ENCODE measurements around the gene IRX2. TPM values are rescaled to one million over a fixed set of nuclear protein-coding genes. Genes with fewer than 3 reads are reported as not detected.

The IRX2 gene
- total and polyA plus RNA-seq, 2 donors (not counting 1 experiment from before 2014, with no cell fraction given): not detected

GRCh38 chr5:2699231-2699630 is 52.2 kb downstream of the IRX2 start:
- POLR2A ChIA-PET: no interaction called here
- no peak overlapping the region for H3K4me2 ChIP-seq (replicated peaks; ENCODE audit: low read depth, low read length, poor library complexity, severe bottlenecking)
- peaks cover 0 to 43% (median 0%) of the 10 kb centered on the region in 3 donors for H3K9me3 ChIP-seq (ENCODE audit: control extremely low read depth in 1 of 3, control insufficient read depth in 2 of 3, insufficient read depth in 1 of 3, low read length in 2 of 3)
- no peaks in the 10 kb centered on the region for H4K20me1 ChIP-seq (ENCODE audit: control insufficient read depth, insufficient read depth, low read length, poor library complexity, severe bottlenecking)
- no peaks in the 10 kb centered on the region for H3K4me1 ChIP-seq (ENCODE audit: control insufficient read depth in 2 of 2, insufficient read depth in 2 of 2, low read length in 2 of 2)
- no peak for ATAC-seq (ENCODE audit: low read depth)
- no peak overlapping the region for H3K4me3 ChIP-seq (ENCODE audit: control extremely low read depth in 1 of 5, extremely low read depth in 1 of 5, insufficient read depth in 1 of 5, low read depth in 2 of 5, low read length in 4 of 5)
- no peak overlapping the region for H2AFZ ChIP-seq (ENCODE audit: insufficient read depth, low read depth, low read length, poor library complexity, severe bottlenecking)
- no peak overlapping the region for H3K27ac ChIP-seq (ENCODE audit: low read length in 2 of 2)
- WGBS (ENCODE audit: insufficient coverage): 72% methylated on average over 5 of the region's 8 CpGs
- no peak overlapping the region for H3K4me3 Mint-ChIP-seq
- no peaks in the 10 kb centered on the region for H3K4me1 Mint-ChIP-seq
- no peaks in the 10 kb centered on the region for H3K36me3 ChIP-seq (replicated peaks in 1 of 2; ENCODE audit: control extremely low read depth in 1 of 2, control insufficient read depth in 1 of 2, extremely low read depth in 1 of 2, insufficient read depth in 2 of 2, low read length in 1 of 2)
- no peaks in the 10 kb centered on the region for H3K79me2 ChIP-seq (ENCODE audit: control insufficient read depth, insufficient read depth, low read length)
- no peak for TF ChIP-seq CTCF (IDR thresholded peaks at IDR 0.05)
- no peak for TF ChIP-seq EZH2 (IDR thresholded peaks at IDR 0.05; ENCODE audit: borderline replicate concordance, insufficient read depth, low read depth, low read length, poor library complexity, severe bottlenecking)
- H3K27me3 Mint-ChIP-seq: no peaks in the 10 kb centered on the region
- intact Hi-C loops (cut with micrococcal nuclease): no loop called here
- no peaks in the 10 kb centered on the region for H3K27me3 ChIP-seq (replicated peaks in 1 of 4; ENCODE audit: control extremely low read depth in 1 of 4, control insufficient read depth in 3 of 4, insufficient read depth in 4 of 4, low read length in 3 of 4)
- no peaks in the 10 kb centered on the region for H3K9me3 Mint-ChIP-seq (ENCODE audit: insufficient read depth)
- CTCF ChIA-PET: no interaction called here
- DNase-seq: no peak
- H3K27ac Mint-ChIP-seq: no peak overlapping the region
- H3K9ac ChIP-seq (ENCODE audit: low read length): no peak overlapping the region

- Mint-ChIP-seq H3K27ac (no peak overlapping the region), H3K4me3 (no peak overlapping the region), H3K27me3 (no peaks in the 10 kb centered on the region), H3K4me1 (no peaks in the 10 kb centered on the region), H3K9me3 (ENCODE audit: insufficient read depth) (no peaks in the 10 kb centered on the region)
- POLR2A ChIA-PET: no interaction called here
- H3K4me2 ChIP-seq (replicated peaks; ENCODE audit: low read depth, low read length, poor library complexity, severe bottlenecking): no peak overlapping the region
- H3K4me1 ChIP-seq (ENCODE audit: control insufficient read depth in 2 of 2, insufficient read depth in 2 of 2, low read length in 2 of 2): no peaks in the 10 kb centered on the region
- no peaks in the 10 kb centered on the region for H3K36me3 ChIP-seq (replicated peaks in 1 of 2; ENCODE audit: control extremely low read depth in 1 of 2, control insufficient read depth in 1 of 2, extremely low read depth in 1 of 2, insufficient read depth in 2 of 2, low read length in 1 of 2)
- H3K9ac ChIP-seq (ENCODE audit: low read length): no peak overlapping the region
- peaks cover 0 to 43% (median 0%) of the 10 kb centered on the region in 3 donors for H3K9me3 ChIP-seq (ENCODE audit: control extremely low read depth in 1 of 3, control insufficient read depth in 2 of 3, insufficient read depth in 1 of 3, low read length in 2 of 3)
- no peak overlapping the region for H3K4me3 ChIP-seq (ENCODE audit: control extremely low read depth in 1 of 5, extremely low read depth in 1 of 5, insufficient read depth in 1 of 5, low read depth in 2 of 5, low read length in 4 of 5)
- CTCF ChIA-PET: no interaction called here
- TF ChIP-seq CTCF (IDR thresholded peaks at IDR 0.05) (no peak), EZH2 (IDR thresholded peaks at IDR 0.05; ENCODE audit: borderline replicate concordance, insufficient read depth, low read depth, low read length, poor library complexity, severe bottlenecking) (no peak)
- H4K20me1 ChIP-seq (ENCODE audit: control insufficient read depth, insufficient read depth, low read length, poor library complexity, severe bottlenecking): no peaks in the 10 kb centered on the region
- ATAC-seq (ENCODE audit: low read depth) (no peak), DNase-seq (no peak)
- no peaks in the 10 kb centered on the region for H3K79me2 ChIP-seq (ENCODE audit: control insufficient read depth, insufficient read depth, low read length)
- no peaks in the 10 kb centered on the region for H3K27me3 ChIP-seq (replicated peaks in 1 of 4; ENCODE audit: control extremely low read depth in 1 of 4, control insufficient read depth in 3 of 4, insufficient read depth in 4 of 4, low read length in 3 of 4)
- no peak overlapping the region for H3K27ac ChIP-seq (ENCODE audit: low read length in 2 of 2)
- intact Hi-C loops (cut with micrococcal nuclease): no loop called here
- WGBS (ENCODE audit: insufficient coverage): 93% methylated on average over 13 of the region's 13 CpGs
- no peak overlapping the region for H2AFZ ChIP-seq (ENCODE audit: insufficient read depth, low read depth, low read length, poor library complexity, severe bottlenecking)
Measured at GRCh38 chr5:2698581-2698980, 52.9 kb downstream of the IRX2 start.
